IMR-90 (cell line): ENCODE measurements around the gene PTGS1.

Experiments
- MAFK ChIP-seq: IDR thresholded peaks from 2 replicates; pipeline ENCODE4 v1.6.1; 2012; ENCODE audit warnings: low read depth, low read length, improper control_type of control experiment
- MAZ ChIP-seq: IDR thresholded peaks from 2 replicates; pipeline ENCODE4 v1.6.1; 2012; ENCODE audit warnings: low read depth, mild to moderate bottlenecking, low read length, improper control_type of control experiment, moderate library complexity, borderline replicate concordance
- POLR2A ChIP-seq: IDR thresholded peaks from 2 replicates; pipeline ENCODE4 v1.6.1; 2012; ENCODE audit warnings: mild to moderate bottlenecking, low read depth, low read length
- RAD21 ChIP-seq: IDR thresholded peaks from 2 replicates; pipeline ENCODE4 v1.6.1; 2012; ENCODE audit warnings: low read length, improper control_type of control experiment
- RCOR1 ChIP-seq: IDR thresholded peaks from 2 replicates; pipeline ENCODE4 v1.6.1; 2012; ENCODE audit warnings: mild to moderate bottlenecking, low read length, improper control_type of control experiment; ENCODE audit not compliant: insufficient replicate concordance
- RFX5 ChIP-seq: IDR thresholded peaks from 2 replicates; pipeline ENCODE4 v1.8.0; 2012; ENCODE audit warnings: low read depth, mild to moderate bottlenecking, low read length, moderate library complexity
- SMC3 ChIP-seq: fragments of 150-350 bp; IDR thresholded peaks from 2 replicates; pipeline ENCODE4 v1.6.1; 2016; ENCODE audit warnings: low read depth, mild to moderate bottlenecking, antibody characterized with exemption, low read length, moderate library complexity
- TF ChIP-seq, protein P1 (sequence below): fragments of 150-350 bp; IDR thresholded peaks from 2 replicates; pipeline ENCODE4 v1.6.1; 2017; ENCODE audit warnings: mild to moderate bottlenecking, antibody characterized with exemption, low read length, low read depth
- TF ChIP-seq, protein P2 (sequence below): conservative IDR thresholded peaks from 2 replicates; pipeline ENCODE4 v1.5.1; 2012; ENCODE audit warnings: mild to moderate bottlenecking, low read depth, low read length, improper control_type of control experiment

DNA sequence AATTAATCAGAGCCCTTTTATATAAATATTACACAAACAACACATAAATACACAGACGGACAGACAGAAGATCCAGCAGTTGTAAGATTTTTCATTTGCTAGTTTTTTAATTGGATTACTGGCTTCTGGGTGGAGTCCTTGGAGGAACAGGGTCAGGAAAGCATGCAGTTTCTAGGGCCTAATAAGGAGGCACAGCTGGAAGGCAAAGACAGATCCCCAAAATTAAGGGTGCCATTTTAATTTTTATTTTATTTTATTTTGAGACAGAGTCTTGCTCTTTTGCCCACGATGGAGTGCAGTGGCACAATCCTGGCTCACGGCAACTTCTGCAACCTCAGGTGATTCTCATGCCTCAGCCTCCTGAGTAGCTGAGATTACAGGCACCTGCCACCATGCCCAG is 49.5 kb downstream of the PTGS1 start:
- TF ChIP-seq, protein P1, sequence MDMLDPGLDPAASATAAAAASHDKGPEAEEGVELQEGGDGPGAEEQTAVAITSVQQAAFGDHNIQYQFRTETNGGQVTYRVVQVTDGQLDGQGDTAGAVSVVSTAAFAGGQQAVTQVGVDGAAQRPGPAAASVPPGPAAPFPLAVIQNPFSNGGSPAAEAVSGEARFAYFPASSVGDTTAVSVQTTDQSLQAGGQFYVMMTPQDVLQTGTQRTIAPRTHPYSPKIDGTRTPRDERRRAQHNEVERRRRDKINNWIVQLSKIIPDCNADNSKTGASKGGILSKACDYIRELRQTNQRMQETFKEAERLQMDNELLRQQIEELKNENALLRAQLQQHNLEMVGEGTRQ = no peak
- TF ChIP-seq, protein P2, sequence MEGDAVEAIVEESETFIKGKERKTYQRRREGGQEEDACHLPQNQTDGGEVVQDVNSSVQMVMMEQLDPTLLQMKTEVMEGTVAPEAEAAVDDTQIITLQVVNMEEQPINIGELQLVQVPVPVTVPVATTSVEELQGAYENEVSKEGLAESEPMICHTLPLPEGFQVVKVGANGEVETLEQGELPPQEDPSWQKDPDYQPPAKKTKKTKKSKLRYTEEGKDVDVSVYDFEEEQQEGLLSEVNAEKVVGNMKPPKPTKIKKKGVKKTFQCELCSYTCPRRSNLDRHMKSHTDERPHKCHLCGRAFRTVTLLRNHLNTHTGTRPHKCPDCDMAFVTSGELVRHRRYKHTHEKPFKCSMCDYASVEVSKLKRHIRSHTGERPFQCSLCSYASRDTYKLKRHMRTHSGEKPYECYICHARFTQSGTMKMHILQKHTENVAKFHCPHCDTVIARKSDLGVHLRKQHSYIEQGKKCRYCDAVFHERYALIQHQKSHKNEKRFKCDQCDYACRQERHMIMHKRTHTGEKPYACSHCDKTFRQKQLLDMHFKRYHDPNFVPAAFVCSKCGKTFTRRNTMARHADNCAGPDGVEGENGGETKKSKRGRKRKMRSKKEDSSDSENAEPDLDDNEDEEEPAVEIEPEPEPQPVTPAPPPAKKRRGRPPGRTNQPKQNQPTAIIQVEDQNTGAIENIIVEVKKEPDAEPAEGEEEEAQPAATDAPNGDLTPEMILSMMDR = no peak
- TF ChIP-seq MAFK (no peak), POLR2A (no peak), RFX5 (no peak), MAZ (no peak), SMC3 (no peak), RAD21 (no peak), RCOR1 (no peak)
